ENCODE measurements around the gene DCAF7.

Gene DCAF7

DNA sequence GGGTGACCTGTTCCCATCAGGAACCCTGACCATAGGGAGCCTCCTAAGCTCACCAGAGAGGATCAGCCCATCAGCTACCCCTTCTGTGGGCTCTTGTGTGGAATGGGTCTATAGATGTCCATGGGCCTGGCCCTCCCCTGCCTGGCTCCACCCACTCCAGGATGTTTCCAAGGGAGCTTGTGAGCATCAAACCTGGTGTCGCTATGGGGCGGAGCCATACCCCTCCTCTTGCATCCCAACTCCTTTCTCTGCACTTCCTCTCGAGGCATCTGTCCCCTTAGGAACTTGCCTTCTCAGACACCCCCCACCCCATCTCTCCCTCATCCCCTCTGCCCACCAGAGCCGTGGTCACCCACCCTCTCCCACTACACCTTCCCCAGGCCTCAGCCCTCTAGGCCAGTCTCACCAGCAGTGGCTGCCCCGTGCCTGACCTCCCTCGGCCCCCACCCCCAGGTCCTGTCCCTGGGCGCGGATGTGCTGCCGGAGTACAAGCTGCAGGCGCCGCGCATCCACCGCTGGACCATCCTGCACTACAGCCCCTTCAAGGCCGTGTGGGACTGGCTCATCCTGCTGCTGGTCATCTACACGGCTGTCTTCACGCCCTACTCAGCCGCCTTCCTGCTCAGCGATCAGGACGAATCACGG is 16.7 kb upstream of the DCAF7 start:
- Histone ChIP-seq H3K9me3 (ENCODE audit: control insufficient read depth, insufficient read depth, low read length) (no peaks in the 10 kb centered on the region), H3K4me1 (ENCODE audit: control insufficient read depth, low read length) (no peaks in the 10 kb centered on the region), H3K27me3 (ENCODE audit: control insufficient read depth, low read length) (peaks cover 10% of the 10 kb centered on the region; the same call in 1 of the 2 replicates), H3K36me3 (ENCODE audit: control insufficient read depth, low read length) (no peaks in the 10 kb centered on the region), H3K79me2 (ENCODE audit: control insufficient read depth, low read length) (no peaks in the 10 kb centered on the region), H3K9me2 (replicated peaks; ENCODE audit: control insufficient read depth, low read length) (no peaks in the 10 kb centered on the region), H3F3A (ENCODE audit: control insufficient read depth, insufficient read depth) (no peaks in the 10 kb centered on the region), H3K4me2 (ENCODE audit: low read length) (no peak overlapping the region), H4K20me1 (ENCODE audit: control insufficient read depth, insufficient read depth, low read depth, low read length) (no peaks in the 10 kb centered on the region), H3K4me3 (ENCODE audit: low read length) (no peak overlapping the region), H3K27ac (ENCODE audit: low read depth, low read length) (no peak overlapping the region)
- TF ChIP-seq EZH2phosphoT487 (IDR thresholded peaks at IDR 0.05; ENCODE audit: borderline replicate concordance, low read length) = no peak
- TF ChIP-seq, protein P1, sequence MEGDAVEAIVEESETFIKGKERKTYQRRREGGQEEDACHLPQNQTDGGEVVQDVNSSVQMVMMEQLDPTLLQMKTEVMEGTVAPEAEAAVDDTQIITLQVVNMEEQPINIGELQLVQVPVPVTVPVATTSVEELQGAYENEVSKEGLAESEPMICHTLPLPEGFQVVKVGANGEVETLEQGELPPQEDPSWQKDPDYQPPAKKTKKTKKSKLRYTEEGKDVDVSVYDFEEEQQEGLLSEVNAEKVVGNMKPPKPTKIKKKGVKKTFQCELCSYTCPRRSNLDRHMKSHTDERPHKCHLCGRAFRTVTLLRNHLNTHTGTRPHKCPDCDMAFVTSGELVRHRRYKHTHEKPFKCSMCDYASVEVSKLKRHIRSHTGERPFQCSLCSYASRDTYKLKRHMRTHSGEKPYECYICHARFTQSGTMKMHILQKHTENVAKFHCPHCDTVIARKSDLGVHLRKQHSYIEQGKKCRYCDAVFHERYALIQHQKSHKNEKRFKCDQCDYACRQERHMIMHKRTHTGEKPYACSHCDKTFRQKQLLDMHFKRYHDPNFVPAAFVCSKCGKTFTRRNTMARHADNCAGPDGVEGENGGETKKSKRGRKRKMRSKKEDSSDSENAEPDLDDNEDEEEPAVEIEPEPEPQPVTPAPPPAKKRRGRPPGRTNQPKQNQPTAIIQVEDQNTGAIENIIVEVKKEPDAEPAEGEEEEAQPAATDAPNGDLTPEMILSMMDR (IDR thresholded peaks at IDR 0.05; ENCODE audit: low read depth, low read length, poor library complexity, severe bottlenecking) = no peak

DNA sequence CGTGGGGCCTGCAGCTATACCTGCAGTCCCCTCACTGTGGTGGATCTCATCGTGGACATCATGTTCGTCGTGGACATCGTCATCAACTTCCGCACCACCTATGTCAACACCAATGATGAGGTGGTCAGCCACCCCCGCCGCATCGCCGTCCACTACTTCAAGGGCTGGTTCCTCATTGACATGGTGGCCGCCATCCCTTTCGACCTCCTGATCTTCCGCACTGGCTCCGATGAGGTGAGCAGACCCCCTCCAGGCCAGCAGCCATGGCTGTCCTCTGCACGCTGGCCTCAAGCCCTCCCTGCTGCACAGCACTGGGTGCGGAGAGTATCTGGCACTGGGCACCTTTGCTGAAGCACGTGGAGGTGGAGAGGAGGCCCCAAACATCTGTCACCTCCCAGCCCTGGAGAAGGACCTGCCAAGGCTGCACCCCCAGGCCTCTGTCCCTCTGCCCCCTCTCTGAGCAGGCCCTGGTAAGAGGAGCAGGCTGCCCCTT is 16.2 kb upstream of the DCAF7 start:
- no peak overlapping the region for H3K27ac ChIP-seq (ENCODE audit: low read depth, low read length)
- no peaks in the 10 kb centered on the region for H3K36me3 ChIP-seq (ENCODE audit: control insufficient read depth, low read length)
- TF ChIP-seq EZH2phosphoT487 (IDR thresholded peaks at IDR 0.05; ENCODE audit: borderline replicate concordance, low read length) = no peak
- TF ChIP-seq, protein P1 (IDR thresholded peaks at IDR 0.05; ENCODE audit: low read depth, low read length, poor library complexity, severe bottlenecking) = no peak
- no peaks in the 10 kb centered on the region for H4K20me1 ChIP-seq (ENCODE audit: control insufficient read depth, insufficient read depth, low read depth, low read length)
- H3K9me3 ChIP-seq (ENCODE audit: control insufficient read depth, insufficient read depth, low read length) = no peaks in the 10 kb centered on the region
- peaks cover 15% of the 10 kb centered on the region; the same call in 1 of the 2 replicates for H3K27me3 ChIP-seq (ENCODE audit: control insufficient read depth, low read length)
- H3F3A ChIP-seq (ENCODE audit: control insufficient read depth, insufficient read depth) = no peaks in the 10 kb centered on the region
- no peak overlapping the region for H3K4me2 ChIP-seq (ENCODE audit: low read length)
- H3K4me1 ChIP-seq (ENCODE audit: control insufficient read depth, low read length) = no peaks in the 10 kb centered on the region
- H3K4me3 ChIP-seq (ENCODE audit: low read length) = no peak overlapping the region
- H3K79me2 ChIP-seq (ENCODE audit: control insufficient read depth, low read length) = no peaks in the 10 kb centered on the region
- no peaks in the 10 kb centered on the region for H3K9me2 ChIP-seq (replicated peaks; ENCODE audit: control insufficient read depth, low read length)

DNA sequence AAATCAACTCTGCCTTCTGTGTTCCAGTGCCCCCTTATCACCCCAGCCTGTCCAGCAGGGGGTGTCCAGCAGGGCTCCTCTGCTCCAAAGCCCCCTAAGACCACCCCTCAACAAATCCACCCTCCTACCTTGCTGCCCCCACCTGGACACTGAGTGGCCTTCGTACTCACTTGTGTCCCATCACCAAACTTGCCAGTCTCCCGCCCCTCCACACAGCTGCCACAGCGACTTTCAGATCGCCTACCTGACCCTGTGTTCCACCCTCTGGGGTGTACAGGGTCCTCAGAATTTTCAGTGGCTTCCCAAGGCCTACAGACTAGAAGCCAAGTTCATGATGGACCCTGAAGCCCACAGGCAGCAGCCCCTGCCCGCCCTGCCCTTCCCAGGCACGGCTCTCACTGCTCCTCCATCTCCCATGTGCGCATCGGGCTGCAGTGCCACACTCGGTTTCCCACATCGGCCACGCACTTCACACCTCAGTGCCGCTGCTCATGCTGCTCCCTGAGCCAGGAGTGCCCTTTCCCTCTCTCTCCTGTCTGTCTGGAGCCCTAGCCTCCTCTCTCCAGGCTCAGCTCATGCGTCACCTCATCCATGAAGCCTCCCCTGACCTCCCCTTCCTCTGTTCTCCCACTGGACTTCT is 15.3 kb upstream of the DCAF7 start:
- Histone ChIP-seq H3K4me1 (ENCODE audit: control insufficient read depth, low read length) (no peaks in the 10 kb centered on the region), H3K27ac (ENCODE audit: low read depth, low read length) (no peak overlapping the region), H4K20me1 (ENCODE audit: control insufficient read depth, insufficient read depth, low read depth, low read length) (no peaks in the 10 kb centered on the region), H3K4me2 (ENCODE audit: low read length) (no peak overlapping the region), H3K79me2 (ENCODE audit: control insufficient read depth, low read length) (no peaks in the 10 kb centered on the region), H3F3A (ENCODE audit: control insufficient read depth, insufficient read depth) (no peaks in the 10 kb centered on the region), H3K9me3 (ENCODE audit: control insufficient read depth, insufficient read depth, low read length) (no peaks in the 10 kb centered on the region), H3K36me3 (ENCODE audit: control insufficient read depth, low read length) (no peaks in the 10 kb centered on the region), H3K4me3 (ENCODE audit: low read length) (no peak overlapping the region), H3K9me2 (replicated peaks; ENCODE audit: control insufficient read depth, low read length) (no peaks in the 10 kb centered on the region), H3K27me3 (ENCODE audit: control insufficient read depth, low read length) (peaks cover 17% of the 10 kb centered on the region; the same call in 1 of the 2 replicates)
- TF ChIP-seq EZH2phosphoT487 (IDR thresholded peaks at IDR 0.05; ENCODE audit: borderline replicate concordance, low read length) = no peak
- TF ChIP-seq, protein P1 (IDR thresholded peaks at IDR 0.05; ENCODE audit: low read depth, low read length, poor library complexity, severe bottlenecking) = no peak
